Measurements from ENCODE around the gene TNRC6B.

GRCh38 chr22:40285513-40285912 lies 107.8 kb downstream of the TNRC6B start:
- TF ChIP-seq CTCF (conservative IDR thresholded peaks at IDR 0.05; ENCODE audit: low read length) (no peak), EZH2phosphoT487 (IDR thresholded peaks at IDR 0.05; ENCODE audit: borderline replicate concordance, low read depth, low read length) (no peak)

Measured in OCI-LY7 (cell line).